LNCaP clone FGC (cell line): ENCODE results near the gene OTOG.

Experiments
- DNase-seq: peaks from one replicate; pipeline ENCODE4 v3.0.0-alpha.2; 2011; ENCODE audit warnings: low read depth
- H3K4me3 ChIP-seq: 2 replicates; pipeline ENCODE4 v1.5.1; 2011; ENCODE audit warnings: mild to moderate bottlenecking, low read depth, low read length, control low read depth
- TF ChIP-seq, protein P1 (sequence below): IDR thresholded peaks from 2 replicates; pipeline ENCODE4 v1.5.1; 2012; ENCODE audit warnings: mild to moderate bottlenecking; ENCODE audit not compliant: control insufficient read depth, insufficient read depth; ENCODE audit errors: extremely low read depth

The OTOG gene

DNA sequence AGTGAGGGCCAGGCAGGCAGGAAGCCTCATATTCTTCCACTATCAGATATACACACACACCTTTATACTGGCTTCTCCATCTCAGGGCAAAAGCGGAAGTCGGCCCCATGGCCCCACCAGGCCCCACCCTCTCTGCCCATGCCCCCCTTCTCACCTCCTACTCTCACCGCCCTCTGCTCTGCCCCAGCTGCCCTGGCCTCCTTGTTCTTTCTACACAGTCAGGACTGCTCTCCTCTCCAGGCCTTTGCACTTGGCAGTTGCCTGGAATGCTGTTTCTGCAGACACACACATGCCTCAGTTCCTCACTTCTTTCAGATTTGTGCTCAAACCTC, 25.3 kb downstream of the OTOG start:
- TF ChIP-seq, protein P1, sequence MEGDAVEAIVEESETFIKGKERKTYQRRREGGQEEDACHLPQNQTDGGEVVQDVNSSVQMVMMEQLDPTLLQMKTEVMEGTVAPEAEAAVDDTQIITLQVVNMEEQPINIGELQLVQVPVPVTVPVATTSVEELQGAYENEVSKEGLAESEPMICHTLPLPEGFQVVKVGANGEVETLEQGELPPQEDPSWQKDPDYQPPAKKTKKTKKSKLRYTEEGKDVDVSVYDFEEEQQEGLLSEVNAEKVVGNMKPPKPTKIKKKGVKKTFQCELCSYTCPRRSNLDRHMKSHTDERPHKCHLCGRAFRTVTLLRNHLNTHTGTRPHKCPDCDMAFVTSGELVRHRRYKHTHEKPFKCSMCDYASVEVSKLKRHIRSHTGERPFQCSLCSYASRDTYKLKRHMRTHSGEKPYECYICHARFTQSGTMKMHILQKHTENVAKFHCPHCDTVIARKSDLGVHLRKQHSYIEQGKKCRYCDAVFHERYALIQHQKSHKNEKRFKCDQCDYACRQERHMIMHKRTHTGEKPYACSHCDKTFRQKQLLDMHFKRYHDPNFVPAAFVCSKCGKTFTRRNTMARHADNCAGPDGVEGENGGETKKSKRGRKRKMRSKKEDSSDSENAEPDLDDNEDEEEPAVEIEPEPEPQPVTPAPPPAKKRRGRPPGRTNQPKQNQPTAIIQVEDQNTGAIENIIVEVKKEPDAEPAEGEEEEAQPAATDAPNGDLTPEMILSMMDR, result no peak
- H3K4me3 ChIP-seq, result no peak overlapping the region
- DNase-seq, result no peak

DNA sequence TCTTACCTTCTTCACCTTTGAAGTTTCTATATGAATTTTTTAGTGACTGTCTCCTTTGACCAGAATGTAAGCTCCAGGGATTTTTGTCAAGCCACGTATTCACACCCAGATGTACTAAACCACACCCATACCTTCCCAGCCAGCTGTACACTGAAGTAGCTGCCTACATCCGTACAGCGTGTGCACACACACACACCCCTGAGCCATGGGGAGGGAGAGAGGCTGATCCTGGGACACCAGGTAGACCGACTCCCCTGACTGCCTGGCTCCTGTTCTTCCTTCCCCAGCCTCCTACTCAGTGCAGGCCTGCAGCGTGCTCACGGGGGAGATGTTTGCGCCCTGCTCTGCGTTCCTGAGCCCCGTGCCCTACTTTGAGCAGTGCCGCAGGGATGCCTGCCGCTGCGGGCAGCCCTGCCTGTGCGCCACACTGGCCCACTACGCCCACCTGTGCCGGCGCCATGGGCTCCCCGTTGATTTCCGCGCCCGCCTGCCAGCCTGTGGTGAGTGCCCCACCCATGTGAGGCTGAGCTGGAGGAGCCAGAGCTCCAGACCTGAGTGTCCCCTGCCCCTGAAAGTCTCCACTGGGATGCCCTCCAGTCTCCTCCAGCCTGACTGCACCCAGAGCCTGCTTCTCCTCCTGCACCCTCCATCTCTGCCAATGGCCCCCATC, 25.9 kb downstream of the OTOG start:
- TF ChIP-seq, protein P1, result no peak
- no peak for DNase-seq

DNA sequence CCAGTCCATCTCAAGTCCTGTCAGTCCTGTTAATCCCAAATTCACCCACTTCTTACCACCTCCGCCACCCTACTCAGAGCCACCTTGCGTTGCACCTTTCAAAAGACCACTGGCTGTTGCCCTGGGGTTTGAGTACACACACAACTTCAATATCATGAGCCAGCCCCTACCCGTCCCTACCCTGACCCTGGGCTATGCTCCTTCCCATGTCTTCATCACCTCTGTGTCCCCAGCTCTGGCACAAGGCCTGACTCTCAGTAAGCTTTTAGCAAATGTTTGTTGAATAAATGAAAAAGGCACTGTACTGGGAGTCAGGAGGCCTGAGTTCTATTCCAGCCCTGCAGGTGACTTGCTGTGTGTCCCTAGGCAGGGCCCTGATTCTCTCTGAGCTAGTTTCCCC, 26.5 kb downstream of the OTOG start:
- DNase-seq, result no peak
- no peak overlapping the region for H3K4me3 ChIP-seq
- TF ChIP-seq, protein P1, result no peak

More for the DNA sequence above, 25.9 kb downstream of the OTOG start:
- H3K4me3 ChIP-seq, result no peak overlapping the region

DNA sequence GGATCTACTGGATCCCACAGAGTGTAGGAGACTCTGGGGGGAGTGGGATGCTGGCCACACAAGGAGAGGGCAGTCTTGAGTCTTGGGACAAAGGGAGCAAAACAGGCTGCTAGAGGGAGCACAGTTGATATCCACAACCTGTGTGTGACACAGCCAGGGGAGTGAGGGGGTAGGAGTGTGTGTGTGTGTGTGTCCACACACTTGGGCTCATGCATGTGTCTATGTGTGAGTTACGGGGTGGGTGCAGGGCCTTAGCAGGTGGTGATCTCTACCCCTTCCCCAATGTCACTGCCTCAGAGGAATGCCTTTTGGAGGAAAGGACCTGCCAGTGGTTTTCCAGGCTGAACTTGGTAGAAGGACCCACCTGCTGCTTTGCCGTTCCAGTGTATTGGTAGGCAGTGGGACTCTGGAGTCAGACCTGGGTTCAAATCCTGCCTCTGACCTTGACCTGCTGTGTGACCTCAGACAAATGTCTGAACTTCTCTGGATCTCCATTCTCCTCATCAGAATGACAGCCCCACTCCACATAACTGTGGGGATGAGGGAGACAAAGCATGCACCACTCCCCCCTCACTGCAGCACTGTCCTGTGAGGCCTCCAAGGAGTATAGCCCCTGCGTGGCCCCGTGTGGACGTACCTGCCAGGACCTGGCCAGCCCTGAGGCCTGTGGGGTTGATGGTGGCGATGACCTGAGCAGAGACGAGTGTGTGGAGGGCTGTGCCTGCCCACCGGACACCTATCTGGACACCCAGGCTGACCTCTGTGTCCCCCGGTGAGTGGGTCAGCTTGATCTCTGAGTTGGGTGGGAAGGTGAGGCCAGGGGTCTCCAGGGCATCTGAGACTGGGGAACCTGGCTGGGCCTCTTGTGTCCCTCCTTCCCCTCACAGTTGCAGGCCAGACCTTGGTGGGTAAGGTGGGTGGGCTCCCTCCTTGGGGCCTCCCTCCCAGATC, 27.4 kb downstream of the OTOG start:
- H3K4me3 ChIP-seq, result no peak overlapping the region
- TF ChIP-seq, protein P1, result no peak
- DNase-seq, result no peak

DNA sequence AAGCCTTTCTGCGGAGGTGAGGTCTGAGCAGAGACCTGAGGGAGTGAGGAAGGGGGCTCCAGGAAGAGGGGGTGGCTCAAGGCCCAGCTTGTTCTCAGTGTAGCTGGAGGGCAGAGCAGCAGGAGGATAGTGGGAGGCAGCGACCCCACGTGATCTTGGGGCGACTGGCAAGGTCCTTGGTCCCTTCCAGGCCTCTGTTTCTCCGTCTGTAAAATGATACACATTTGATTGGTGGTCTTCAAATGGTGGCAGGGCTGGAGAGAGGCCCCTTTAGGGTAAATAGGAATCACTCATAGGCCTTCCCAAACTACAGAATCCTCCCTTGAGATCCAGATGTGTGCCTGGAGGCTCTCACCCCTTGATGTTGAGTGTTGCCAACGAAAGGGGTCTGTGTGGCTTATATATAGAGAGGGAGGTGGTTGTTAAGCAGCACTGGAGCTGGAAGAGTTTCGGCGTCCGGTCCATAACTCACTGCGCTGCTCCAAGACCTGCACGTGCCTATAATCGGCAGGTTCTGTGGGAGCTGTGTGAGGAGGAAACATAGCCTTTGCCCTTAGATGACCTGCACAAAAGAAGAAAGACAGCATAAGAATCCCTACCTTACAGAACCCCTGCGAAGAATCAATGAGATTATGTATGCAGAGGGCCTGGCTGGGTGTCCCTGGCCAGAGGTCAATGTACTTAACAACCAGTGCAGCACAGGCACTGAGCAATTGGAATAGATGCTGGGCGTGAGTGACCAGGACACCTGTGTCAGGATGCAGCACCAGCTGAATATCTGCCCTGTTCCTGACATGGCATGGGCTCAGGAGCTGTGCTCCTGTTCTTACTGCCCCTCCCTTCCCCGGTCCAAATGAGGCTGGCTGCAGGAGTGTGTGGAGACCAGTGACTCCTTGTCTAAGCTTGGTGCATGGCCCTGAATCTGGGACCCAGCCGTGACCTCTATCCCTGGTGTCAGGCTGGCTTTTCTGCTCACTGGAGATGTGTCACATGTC, 28.7 kb downstream of the OTOG start:
- TF ChIP-seq, protein P1, result no peak
- H3K4me3 ChIP-seq, result no peak overlapping the region
- DNase-seq, result no peak

DNA sequence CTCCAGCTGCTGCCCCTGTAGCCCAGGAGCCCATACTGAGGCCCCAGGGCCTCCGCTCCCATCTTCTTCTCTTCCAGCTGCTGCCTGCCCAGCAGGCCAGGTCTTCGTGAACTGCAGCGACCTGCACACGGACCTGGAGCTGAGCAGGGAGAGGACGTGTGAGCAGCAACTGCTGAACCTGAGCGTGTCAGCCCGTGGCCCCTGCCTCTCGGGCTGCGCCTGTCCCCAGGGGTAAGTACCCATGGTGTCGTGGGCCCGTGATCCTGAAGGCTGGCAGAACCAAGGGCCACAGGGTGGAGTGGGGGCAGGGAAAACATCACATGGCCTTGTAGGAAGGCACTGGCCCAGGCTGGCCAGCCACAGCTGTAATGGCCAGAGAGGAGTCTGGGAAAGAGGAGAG, 31.2 kb downstream of the OTOG start:
- DNase-seq, result no peak
- TF ChIP-seq, protein P1, result no peak
- no peak overlapping the region for H3K4me3 ChIP-seq
